PFSK-1 (cell line): Measurements from ENCODE around the gene TRAK1.

ENCODE experiments used
- POLR2AphosphoS5 ChIP-seq: IDR thresholded peaks from 2 replicates; pipeline ENCODE4 v1.6.1; 2012; ENCODE audit warnings: low read depth, mild to moderate bottlenecking, control low read depth, low read length, moderate library complexity
- SIN3A ChIP-seq: IDR thresholded peaks from 2 replicates; pipeline ENCODE4 v1.6.1; 2012; ENCODE audit warnings: mild to moderate bottlenecking, low read length, moderate library complexity, borderline replicate concordance; ENCODE audit not compliant: insufficient read depth
- TAF1 ChIP-seq: IDR thresholded peaks from 2 replicates; pipeline ENCODE4 v1.6.1; 2012; ENCODE audit warnings: low read length, control low read depth, borderline replicate concordance; ENCODE audit not compliant: insufficient read depth
- TF ChIP-seq, protein P1 (sequence below), 2 experiments: IDR thresholded peaks; 2 replicates each; pipeline versions ENCODE4 v1.6.1 to v1.8.0; 2011 to 2012; ENCODE audit warnings: low read depth in 2 of 2, low read length in 2 of 2, control low read depth in 1 of 2, inconsistent platforms in 1 of 2, mild to moderate bottlenecking in 1 of 2, moderate library complexity in 1 of 2; ENCODE audit not compliant: insufficient read depth in 1 of 2

DNA sequence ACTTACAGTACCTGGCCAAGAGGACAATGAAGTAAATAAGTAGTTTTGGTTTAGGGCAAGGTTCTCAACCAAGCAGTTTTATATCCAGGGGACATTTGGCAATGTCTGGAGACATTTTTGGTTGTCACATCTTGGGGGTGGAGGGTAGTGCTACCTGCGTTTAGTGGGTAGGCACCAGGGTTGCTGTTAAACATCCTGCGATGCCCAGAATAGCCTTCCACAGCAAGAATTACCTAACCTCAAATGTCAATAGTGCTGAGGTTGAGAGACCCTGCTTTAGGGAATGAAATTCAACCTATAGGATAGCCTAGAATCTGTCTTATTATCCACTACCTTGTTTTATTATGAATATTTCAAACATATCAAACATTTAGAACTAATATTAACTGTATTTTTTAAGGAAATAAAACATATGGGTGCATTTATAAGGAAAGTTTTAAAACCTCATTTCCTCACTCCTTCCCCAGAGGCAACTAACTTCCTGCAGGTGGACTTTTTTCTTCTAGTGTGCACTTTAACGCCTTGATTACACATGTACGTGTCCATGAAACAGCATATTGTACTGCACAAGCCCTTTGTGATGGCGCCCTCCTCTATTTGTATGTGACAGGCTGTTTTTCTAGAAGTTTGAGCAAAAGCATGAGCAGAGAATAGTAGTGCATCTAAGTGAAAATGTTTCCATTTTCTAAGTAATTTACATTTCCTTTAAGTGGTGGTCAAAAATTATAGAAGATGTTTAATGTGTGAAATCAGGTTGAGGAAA, 57.1 kb downstream of the TRAK1 start:
- TF ChIP-seq TAF1 (no peak), POLR2AphosphoS5 (no peak), SIN3A (no peak)
- TF ChIP-seq, protein P1, sequence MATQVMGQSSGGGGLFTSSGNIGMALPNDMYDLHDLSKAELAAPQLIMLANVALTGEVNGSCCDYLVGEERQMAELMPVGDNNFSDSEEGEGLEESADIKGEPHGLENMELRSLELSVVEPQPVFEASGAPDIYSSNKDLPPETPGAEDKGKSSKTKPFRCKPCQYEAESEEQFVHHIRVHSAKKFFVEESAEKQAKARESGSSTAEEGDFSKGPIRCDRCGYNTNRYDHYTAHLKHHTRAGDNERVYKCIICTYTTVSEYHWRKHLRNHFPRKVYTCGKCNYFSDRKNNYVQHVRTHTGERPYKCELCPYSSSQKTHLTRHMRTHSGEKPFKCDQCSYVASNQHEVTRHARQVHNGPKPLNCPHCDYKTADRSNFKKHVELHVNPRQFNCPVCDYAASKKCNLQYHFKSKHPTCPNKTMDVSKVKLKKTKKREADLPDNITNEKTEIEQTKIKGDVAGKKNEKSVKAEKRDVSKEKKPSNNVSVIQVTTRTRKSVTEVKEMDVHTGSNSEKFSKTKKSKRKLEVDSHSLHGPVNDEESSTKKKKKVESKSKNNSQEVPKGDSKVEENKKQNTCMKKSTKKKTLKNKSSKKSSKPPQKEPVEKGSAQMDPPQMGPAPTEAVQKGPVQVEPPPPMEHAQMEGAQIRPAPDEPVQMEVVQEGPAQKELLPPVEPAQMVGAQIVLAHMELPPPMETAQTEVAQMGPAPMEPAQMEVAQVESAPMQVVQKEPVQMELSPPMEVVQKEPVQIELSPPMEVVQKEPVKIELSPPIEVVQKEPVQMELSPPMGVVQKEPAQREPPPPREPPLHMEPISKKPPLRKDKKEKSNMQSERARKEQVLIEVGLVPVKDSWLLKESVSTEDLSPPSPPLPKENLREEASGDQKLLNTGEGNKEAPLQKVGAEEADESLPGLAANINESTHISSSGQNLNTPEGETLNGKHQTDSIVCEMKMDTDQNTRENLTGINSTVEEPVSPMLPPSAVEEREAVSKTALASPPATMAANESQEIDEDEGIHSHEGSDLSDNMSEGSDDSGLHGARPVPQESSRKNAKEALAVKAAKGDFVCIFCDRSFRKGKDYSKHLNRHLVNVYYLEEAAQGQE (IDR thresholded peaks at IDR 0.05; ENCODE audit: insufficient read depth in 1 of 2, low read depth in 2 of 2, low read length in 2 of 2) = no peak
